K562 (cell line): ENCODE measurements around the gene MAP2K7. TPM values are rescaled to one million over a fixed set of nuclear protein-coding genes. Genes with fewer than 3 reads are reported as not detected.

Experiments
- CBX8 ChIP-seq: fragments of 200-600 bp; sonication (generic); IDR thresholded peaks from 2 replicates; pipeline ENCODE4 v1.6.1; 2012; ENCODE audit warnings: borderline replicate concordance, mixed run types, low read depth, mild to moderate bottlenecking, moderate library complexity, mixed read lengths, low read length, control low read depth, inconsistent platforms; ENCODE audit not compliant: poor library complexity, severe bottlenecking; ENCODE audit errors: extremely low read depth
- CREBBP ChIP-seq: IDR thresholded peaks from one replicate; pipeline ENCODE4 v1.6.1; 2012; ENCODE audit warnings: low read depth, mild to moderate bottlenecking, control low read depth, inconsistent platforms, low read length
- GTF2F1 ChIP-seq: IDR thresholded peaks from 2 replicates; pipeline ENCODE4 v1.6.1; 2011; ENCODE audit warnings: low read depth, low read length, improper control_type of control experiment
- HBP1 ChIP-seq: fragments of 450-650 bp; formaldehyde crosslinking; IDR thresholded peaks from 2 replicates; pipeline ENCODE4 v1.4.0; 2022; ENCODE audit warnings: missing genetic modification characterization
- MBD2 ChIP-seq: sonication (generic); IDR thresholded peaks from 2 replicates; pipeline ENCODE4 v1.6.1; 2016; ENCODE audit warnings: low read depth, borderline replicate concordance
- MCM5 ChIP-seq: fragments of 450-650 bp; IDR thresholded peaks from 2 replicates; pipeline ENCODE4 v1.6.1; 2016; ENCODE audit warnings: low read depth
- MYBL2 ChIP-seq, 2 experiments: fragments of 450-650 bp in 1 of 2; sonication (generic) in 1 of 2; formaldehyde crosslinking in 1 of 2; IDR thresholded peaks; 2 replicates each; pipeline versions ENCODE4 v1.6.1 to v1.8.1; 2017 to 2022; ENCODE audit warnings: borderline replicate concordance in 1 of 2, inconsistent platforms in 1 of 2, low read depth in 1 of 2, mild to moderate bottlenecking in 1 of 2, missing genetic modification reagents in 1 of 2, moderate library complexity in 1 of 2
- NFIX ChIP-seq: fragments of 250-450 bp; sonication (Bioruptor Pico); IDR thresholded peaks from 2 replicates; pipeline ENCODE4 v1.4.0; 2020; ENCODE audit warnings: low read depth, mild to moderate bottlenecking, moderate library complexity
- RFX5 ChIP-seq: IDR thresholded peaks from 2 replicates; pipeline ENCODE4 v1.6.1; 2011; ENCODE audit warnings: low read depth, mild to moderate bottlenecking, improper control_type of control experiment, low read length
- SLC30A9 ChIP-seq: fragments of 250-450 bp; sonication (Bioruptor Pico); IDR thresholded peaks from 2 replicates; pipeline ENCODE4 v1.8.0; 2022; ENCODE audit warnings: mild to moderate bottlenecking, moderate library complexity
- SNRNP70 ChIP-seq: fragments of 200-400 bp; formaldehyde crosslinking; optimal IDR thresholded peaks from 2 replicates; pipeline ENCODE3; 2017; ENCODE audit warnings: low read depth, low read length
- THRB ChIP-seq: fragments of 450-650 bp; formaldehyde crosslinking; conservative IDR thresholded peaks from 2 replicates; pipeline ENCODE4 v1.4.0; 2022; ENCODE audit warnings: mild to moderate bottlenecking, missing genetic modification characterization
- ZFPM2 ChIP-seq: fragments of 250-450 bp; sonication (Bioruptor Pico); IDR thresholded peaks from 2 replicates; pipeline ENCODE4 v1.5.1; 2022; ENCODE audit warnings: mild to moderate bottlenecking
- ZNF217 ChIP-seq: sonication (generic); formaldehyde crosslinking; IDR thresholded peaks from 2 replicates; pipeline ENCODE4 v1.8.0; 2022; ENCODE audit warnings: mild to moderate bottlenecking, missing genetic modification reagents
- ZNF511 ChIP-seq: sonication (generic); formaldehyde crosslinking; IDR thresholded peaks from 2 replicates; pipeline ENCODE4 v1.8.0; 2022; ENCODE audit warnings: mild to moderate bottlenecking, missing genetic modification reagents
- ZNF76 ChIP-seq: fragments of 250-450 bp; sonication (Bioruptor Pico); IDR thresholded peaks from 2 replicates; pipeline ENCODE4 v1.4.0; 2020; ENCODE audit warnings: mild to moderate bottlenecking, moderate library complexity, borderline replicate concordance
- polyA plus RNA-seq, 8 experiments: library from polyadenylated mRNA; depleted of rRNA in 4 of 8; stranded (reverse) in 5 of 8; unstranded in 3 of 8; fragments of >200 nt; fragmentation: Nextera tagmentation in 2 of 8; fragmentation: Illumina TruSeq in 1 of 8; extraction: Ambion mirVana in 2 of 8; extraction: Trizol in 1 of 8; gene quantifications; 2 replicates each; pipeline versions ENCODE4 v1.2.1 to v1.2.3, GENCODE V29; 2011 to 2014; ENCODE audit warnings: inconsistent platforms in 1 of 8, missing spikeins in 1 of 8
- total RNA-seq, 7 experiments: library from RNA; depleted of rRNA in 6 of 7; stranded (reverse); fragments of >200 nt in 6 of 7; fragmentation: Illumina TruSeq in 2 of 7; extraction: Trizol in 2 of 7; gene quantifications; 2 replicates each; pipeline versions ENCODE4 v1.2.1 to v1.2.3, GENCODE V29; 2011 to 2021; ENCODE audit warnings: low replicate concordance in 1 of 7

MAP2K7 gene
- total and polyA plus RNA-seq, 9 of the 15 experiments (the other 6 are each of a cell fraction or from before 2014, with no cell fraction given), result 0.51 to 45.8 (median 14.1) TPM

- TF ChIP-seq NFIX (CRISPR knock-in tag) (no peak), ZFPM2 (0 out of 2 replicates have a peak, but pooled peaks have one; percentile 42), THRB (peak; percentile 87), GTF2F1 (no peak), SLC30A9 (CRISPR knock-in tag) (no peak), ZNF76 (CRISPR knock-in tag) (no peak), MCM5 (no peak), MYBL2 (IDR thresholded peaks at IDR 0.05; ENCODE audit: low read depth) (no peak), MYBL2 (CRISPR knock-in tag; IDR thresholded peaks at IDR 0.05; ENCODE audit: borderline replicate concordance) (no peak), CREBBP (no peak), RFX5 (no peak), CBX8 (no peak), HBP1 (peak; percentile 71; the same call in 1 of the 2 replicates), ZNF217 (CRISPR knock-in tag) (no peak), ZNF511 (CRISPR knock-in tag) (no peak), MBD2 (no peak), SNRNP70 (no peak)
Observed at GRCh38 chr19:7920519-7921301, 17.0 kb downstream of the MAP2K7 start (continued).
